ENCODE data around the gene LRPPRC. TPM values are rescaled to one million over a fixed set of nuclear protein-coding genes. Genes with fewer than 3 reads are reported as not detected.

LRPPRC gene
- total and polyA plus RNA-seq, 2 experiments from 2014 or later, result 27.4 to 87.3 TPM

- Histone ChIP-seq H3K4me1 (ENCODE audit: insufficient read depth) (no peaks in the 10 kb centered on the region), H3K4me3 (no peak overlapping the region), H3K27ac (no peak overlapping the region), H3K9me3 (ENCODE audit: low read depth) (no peaks in the 10 kb centered on the region), H3K79me2 (no peaks in the 10 kb centered on the region), H3K9me2 (replicated peaks; ENCODE audit: insufficient read depth) (no peaks in the 10 kb centered on the region), H3K36me3 (replicated peaks; ENCODE audit: insufficient read depth, low read depth) (no peaks in the 10 kb centered on the region), H3K27me3 (peaks cover 24% of the 10 kb centered on the region), H2AFZ (no peak overlapping the region), H3K4me2 (no peak overlapping the region), H4K20me1 (ENCODE audit: insufficient read depth, poor library complexity, severe bottlenecking) (no peaks in the 10 kb centered on the region)
- WGBS (ENCODE audit: low lambda C conversion rate, missing lambda C conversion rate), result 95% methylated on average over 17 of the region's 21 CpGs
- DNase-seq (ENCODE audit: low spot score), result no peak
- TF ChIP-seq EZH2 (IDR thresholded peaks at IDR 0.05; ENCODE audit: borderline replicate concordance) (no peak), EZH2phosphoT487 (IDR thresholded peaks at IDR 0.05; ENCODE audit: low read depth, severe bottlenecking, unreplicated experiment) (no peak), CTCF (IDR thresholded peaks at IDR 0.05; ENCODE audit: poor library complexity) (no peak)
These were observed 143.5 kb downstream of the LRPPRC start for GRCh38 chr2:43852196-43852730.

- no peak for TF ChIP-seq EZH2phosphoT487 (IDR thresholded peaks at IDR 0.05; ENCODE audit: low read depth, severe bottlenecking, unreplicated experiment)
- no peak for TF ChIP-seq EZH2 (IDR thresholded peaks at IDR 0.05; ENCODE audit: borderline replicate concordance)
- no peak for TF ChIP-seq CTCF (IDR thresholded peaks at IDR 0.05; ENCODE audit: poor library complexity)
- Histone ChIP-seq H3K27me3 (peaks cover 14% of the 10 kb centered on the region), H3K4me1 (ENCODE audit: insufficient read depth) (no peaks in the 10 kb centered on the region), H4K20me1 (ENCODE audit: insufficient read depth, poor library complexity, severe bottlenecking) (no peaks in the 10 kb centered on the region), H3K36me3 (replicated peaks; ENCODE audit: insufficient read depth, low read depth) (no peaks in the 10 kb centered on the region), H3K9me3 (ENCODE audit: low read depth) (no peaks in the 10 kb centered on the region), H3K4me2 (no peak overlapping the region), H3K4me3 (no peak overlapping the region), H2AFZ (no peak overlapping the region), H3K79me2 (no peaks in the 10 kb centered on the region), H3K27ac (no peak overlapping the region), H3K9me2 (replicated peaks; ENCODE audit: insufficient read depth) (no peaks in the 10 kb centered on the region)
- no peak for DNase-seq (ENCODE audit: low spot score)
- WGBS (ENCODE audit: low lambda C conversion rate, missing lambda C conversion rate), result 96% methylated on average over 20 of the region's 20 CpGs
These were observed 144.5 kb downstream of the LRPPRC start for GRCh38 chr2:43851011-43851980.

GRCh38 chr2:43848214-43848613 lies 147.6 kb downstream of the LRPPRC start:
- H2AFZ ChIP-seq, result no peak overlapping the region
- TF ChIP-seq CTCF (IDR thresholded peaks at IDR 0.05; ENCODE audit: poor library complexity) (no peak), EZH2 (IDR thresholded peaks at IDR 0.05; ENCODE audit: borderline replicate concordance) (no peak), EZH2phosphoT487 (IDR thresholded peaks at IDR 0.05; ENCODE audit: low read depth, severe bottlenecking, unreplicated experiment) (no peak)
- no peak for DNase-seq (ENCODE audit: low spot score)
- H3K27me3 ChIP-seq, result no peaks in the 10 kb centered on the region
- 82% methylated on average over 1 of the region's 1 CpG for WGBS (ENCODE audit: low lambda C conversion rate, missing lambda C conversion rate)
- H3K4me2 ChIP-seq, result no peak overlapping the region
- no peak overlapping the region for H3K27ac ChIP-seq
- H3K9me2 ChIP-seq (replicated peaks; ENCODE audit: insufficient read depth), result no peaks in the 10 kb centered on the region
- H3K4me3 ChIP-seq, result no peak overlapping the region
- H3K9me3 ChIP-seq (ENCODE audit: low read depth), result no peaks in the 10 kb centered on the region
- no peaks in the 10 kb centered on the region for H3K4me1 ChIP-seq (ENCODE audit: insufficient read depth)
- H3K36me3 ChIP-seq (replicated peaks; ENCODE audit: insufficient read depth, low read depth), result no peaks in the 10 kb centered on the region
- no peaks in the 10 kb centered on the region for H4K20me1 ChIP-seq (ENCODE audit: insufficient read depth, poor library complexity, severe bottlenecking)
- H3K79me2 ChIP-seq, result no peaks in the 10 kb centered on the region
